Stomach (tissue), 4 donors: ENCODE results near the gene RIC8A.

Experiments used
- CTCF ChIP-seq, 7 experiments: fragments of 450-650 bp in 4 of 7; fragments of 200-600 bp in 3 of 7; sonication (generic) in 3 of 7; IDR thresholded peaks; one replicate each; pipeline ENCODE4 v1.5.1; 2016 to 2019; ENCODE audit warnings: antibody characterized with exemption in 7 of 7, control low read depth in 2 of 7, mild to moderate bottlenecking in 1 of 7
- EP300 ChIP-seq: sonication (generic); formaldehyde crosslinking; IDR thresholded peaks from one replicate; pipeline ENCODE4 v1.6.1; 2017; ENCODE audit warnings: antibody characterized with exemption
- POLR2A ChIP-seq, 4 donors: fragments of 450-650 bp; IDR thresholded peaks; one replicate each; pipeline ENCODE4 v1.6.1; 2016; ENCODE audit warnings: antibody characterized with exemption in 4 of 4, control low read depth in 2 of 4, mild to moderate bottlenecking in 1 of 4, moderate library complexity in 1 of 4
- POLR2AphosphoS5 ChIP-seq, 3 donors: sonication (generic); formaldehyde crosslinking; IDR thresholded peaks; one replicate each; pipeline ENCODE4 v1.6.1; 2016; ENCODE audit warnings: antibody characterized with exemption in 3 of 3

GRCh38 chr11:232783-233565 lies 25.5 kb downstream of the RIC8A start:
- no peak for TF ChIP-seq POLR2AphosphoS5 (IDR thresholded peaks at IDR 0.05)
- TF ChIP-seq CTCF (IDR thresholded peaks at IDR 0.05): no peak
- TF ChIP-seq POLR2A (IDR thresholded peaks at IDR 0.05): no peak
- no peak for TF ChIP-seq EP300
